H1 (cell line): ENCODE data around the gene PARK7.

Experiments used
- CREB1 ChIP-seq: IDR thresholded peaks from 2 replicates; pipeline ENCODE4 v1.6.1; 2012; ENCODE audit warnings: inconsistent platforms
- EZH2 ChIP-seq: fragments of 200-600 bp; sonication (generic); IDR thresholded peaks from 2 replicates; pipeline ENCODE4 v1.7.1; 2012; ENCODE audit warnings: low read depth, mild to moderate bottlenecking, moderate library complexity, low read length, inconsistent platforms; ENCODE audit not compliant: severe bottlenecking
- JUND ChIP-seq: IDR thresholded peaks from 2 replicates; pipeline ENCODE4 v1.6.1; 2011; ENCODE audit warnings: mild to moderate bottlenecking, improper control_type of control experiment, low read length
- POLR2A ChIP-seq, 2 experiments: IDR thresholded peaks; 1 replicate in 1 of 2; 2 replicates in 1 of 2; pipeline ENCODE4 v1.6.1; 2011; ENCODE audit warnings: low read depth in 2 of 2, low read length in 2 of 2, mild to moderate bottlenecking in 2 of 2; ENCODE audit errors: control extremely low read depth in 1 of 2
- POLR2AphosphoS5 ChIP-seq: IDR thresholded peaks from 2 replicates; pipeline ENCODE4 v1.6.1; 2011; ENCODE audit warnings: low read depth, low read length
- RBBP5 ChIP-seq: IDR thresholded peaks from 2 replicates; pipeline ENCODE4 v1.7.1; 2012; ENCODE audit warnings: low read depth, mild to moderate bottlenecking, inconsistent platforms, low read length, moderate library complexity, borderline replicate concordance
- SP1 ChIP-seq: IDR thresholded peaks from 2 replicates; pipeline ENCODE4 v1.6.1; 2011; ENCODE audit warnings: low read depth, low read length
- SP2 ChIP-seq: IDR thresholded peaks from 2 replicates; pipeline ENCODE4 v1.6.1; 2012; ENCODE audit warnings: mild to moderate bottlenecking, low read length, inconsistent platforms
- TAF1 ChIP-seq: IDR thresholded peaks from 2 replicates; pipeline ENCODE4 v1.6.1; 2011; ENCODE audit warnings: mild to moderate bottlenecking, low read depth, low read length
- ZNF274 ChIP-seq: IDR thresholded peaks from 2 replicates; pipeline ENCODE4 v1.7.0; 2012; ENCODE audit warnings: low read length, borderline replicate concordance; ENCODE audit errors: extremely low read depth
- TF ChIP-seq, protein P1 (sequence below), 3 experiments: IDR thresholded peaks; 1 replicate in 2 of 3; 2 replicates in 1 of 3; pipeline versions ENCODE4 v1.5.1 to v1.6.1; 2011; ENCODE audit warnings: low read length in 3 of 3, mild to moderate bottlenecking in 3 of 3, inconsistent platforms in 2 of 3, low read depth in 1 of 3, moderate library complexity in 1 of 3; ENCODE audit not compliant: insufficient read depth in 1 of 3; ENCODE audit errors: control extremely low read depth in 1 of 3
- TF ChIP-seq, protein P2 (sequence below): IDR thresholded peaks from 2 replicates; pipeline ENCODE4 v1.6.1; 2011; ENCODE audit warnings: low read depth, mild to moderate bottlenecking, low read length; ENCODE audit not compliant: insufficient read depth

- TF ChIP-seq, protein P1, sequence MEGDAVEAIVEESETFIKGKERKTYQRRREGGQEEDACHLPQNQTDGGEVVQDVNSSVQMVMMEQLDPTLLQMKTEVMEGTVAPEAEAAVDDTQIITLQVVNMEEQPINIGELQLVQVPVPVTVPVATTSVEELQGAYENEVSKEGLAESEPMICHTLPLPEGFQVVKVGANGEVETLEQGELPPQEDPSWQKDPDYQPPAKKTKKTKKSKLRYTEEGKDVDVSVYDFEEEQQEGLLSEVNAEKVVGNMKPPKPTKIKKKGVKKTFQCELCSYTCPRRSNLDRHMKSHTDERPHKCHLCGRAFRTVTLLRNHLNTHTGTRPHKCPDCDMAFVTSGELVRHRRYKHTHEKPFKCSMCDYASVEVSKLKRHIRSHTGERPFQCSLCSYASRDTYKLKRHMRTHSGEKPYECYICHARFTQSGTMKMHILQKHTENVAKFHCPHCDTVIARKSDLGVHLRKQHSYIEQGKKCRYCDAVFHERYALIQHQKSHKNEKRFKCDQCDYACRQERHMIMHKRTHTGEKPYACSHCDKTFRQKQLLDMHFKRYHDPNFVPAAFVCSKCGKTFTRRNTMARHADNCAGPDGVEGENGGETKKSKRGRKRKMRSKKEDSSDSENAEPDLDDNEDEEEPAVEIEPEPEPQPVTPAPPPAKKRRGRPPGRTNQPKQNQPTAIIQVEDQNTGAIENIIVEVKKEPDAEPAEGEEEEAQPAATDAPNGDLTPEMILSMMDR (IDR thresholded peaks at IDR 0.05; ENCODE audit: control extremely low read depth in 1 of 3, insufficient read depth in 1 of 3, low read depth in 1 of 3, low read length in 3 of 3): no peak
- no peak for TF ChIP-seq EZH2
- TF ChIP-seq, protein P2, sequence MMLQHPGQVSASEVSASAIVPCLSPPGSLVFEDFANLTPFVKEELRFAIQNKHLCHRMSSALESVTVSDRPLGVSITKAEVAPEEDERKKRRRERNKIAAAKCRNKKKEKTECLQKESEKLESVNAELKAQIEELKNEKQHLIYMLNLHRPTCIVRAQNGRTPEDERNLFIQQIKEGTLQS: no peak
- no peak for TF ChIP-seq ZNF274
- no peak for TF ChIP-seq POLR2A (IDR thresholded peaks at IDR 0.05; ENCODE audit: control extremely low read depth in 1 of 2, low read depth in 2 of 2, low read length in 2 of 2)
- TF ChIP-seq SP1: no peak
- no peak for TF ChIP-seq TAF1
- TF ChIP-seq SP2: no peak
- TF ChIP-seq JUND: no peak
- TF ChIP-seq POLR2AphosphoS5: no peak
- no peak for TF ChIP-seq RBBP5
- TF ChIP-seq CREB1: no peak
Observed at GRCh38 chr1:7964476-7964875, 3.0 kb downstream of the PARK7 start.
